Upper lobe of left lung (tissue), 6 donors: ENCODE data around the gene DPH3. TPM values are rescaled to one million over a fixed set of nuclear protein-coding genes. Genes with fewer than 3 reads are reported as not detected.

Experiments used
- ATAC-seq, 2 donors: fragments of 200-7000 bp; cut with Tn5 transposase; one replicate each; pipeline ENCODE4 v1.9.1; 2022; ENCODE audit warnings: mild to moderate bottlenecking in 2 of 2, moderate library complexity in 2 of 2; ENCODE audit not compliant: low FRiP score in 2 of 2
- DNase-seq, 2 donors: peaks; one replicate each; pipeline ENCODE4 v3.0.0-alpha.2; 2019 to 2020
- H3K27ac ChIP-seq, 4 donors: fragments of 200-600 bp; sonication (generic); one replicate each; pipeline ENCODE4 v1.5.1; 2016 to 2019
- H3K27me3 ChIP-seq, 4 donors: fragments of 200-600 bp; sonication (generic); one replicate each; pipeline ENCODE4 v1.5.1; 2017 to 2019
- H3K36me3 ChIP-seq, 4 donors: fragments of 200-600 bp; sonication (generic); one replicate each; pipeline ENCODE4 v1.5.1; 2016 to 2019
- H3K4me1 ChIP-seq, 4 donors: fragments of 200-600 bp; sonication (generic); one replicate each; pipeline ENCODE4 v1.5.1; 2018 to 2019
- H3K4me3 ChIP-seq, 4 donors: fragments of 200-600 bp; sonication (generic); one replicate each; pipeline ENCODE4 v1.5.1; 2017 to 2019; ENCODE audit warnings: mild to moderate bottlenecking in 2 of 4, moderate library complexity in 1 of 4
- H3K9me3 ChIP-seq, 4 donors: fragments of 200-600 bp; sonication (generic); one replicate each; pipeline ENCODE4 v1.5.1; 2018 to 2019
- CTCF ChIP-seq, 6 experiments: fragments of 450-650 bp in 4 of 6; fragments of 200-600 bp in 2 of 6; sonication (generic) in 2 of 6; IDR thresholded peaks; one replicate each; pipeline ENCODE4 v1.5.1; 2016 to 2019; ENCODE audit warnings: antibody characterized with exemption in 6 of 6
- EP300 ChIP-seq, 4 donors: sonication (generic); formaldehyde crosslinking; IDR thresholded peaks; one replicate each; pipeline ENCODE4 v1.5.1; 2017; ENCODE audit warnings: antibody characterized with exemption in 4 of 4, control low read depth in 2 of 4
- POLR2A ChIP-seq, 4 donors: fragments of 450-650 bp; IDR thresholded peaks; one replicate each; pipeline ENCODE4 v1.5.1; 2016 to 2017; ENCODE audit warnings: antibody characterized with exemption in 4 of 4, mild to moderate bottlenecking in 2 of 4
- POLR2AphosphoS5 ChIP-seq, 2 donors: sonication (generic); formaldehyde crosslinking; IDR thresholded peaks; one replicate each; pipeline ENCODE4 v1.5.1; 2017; ENCODE audit warnings: antibody characterized with exemption in 2 of 2
- WGBS, 2 donors: methylation state at CpG; one replicate each; pipeline ENCODE4 v1.1.5; 2017 to 2018; 5-methylcytosine and 5-hydroxymethylcytosine counted together
- total RNA-seq, 6 donors: library from RNA; depleted of rRNA in 4 of 6; stranded (reverse); fragments of >200 nt in 4 of 6; gene quantifications; one replicate each; pipeline versions ENCODE4 v1.1.0 to v1.2.1, GENCODE V29; 2016 to 2021
- donor health status: DM: no; HTN: no; CAD: no; lungs with moderate emphysema.
- donor health status: DM: no; HTN: yes; CAD: no; lungs with severe emphysema.

Gene DPH3
- total RNA-seq, 6 donors from 2014 or later, result 7.3 to 33.1 (median 21.3) TPM

GRCh38 chr3:16294844-16295243, 30.1 kb upstream of the DPH3 start:
- Histone ChIP-seq H3K36me3 (peaks cover 0 to 10% (median 0%) of the 10 kb centered on the region in 4 donors), H3K4me1 (peaks cover 0 to 14% (median 5%) of the 10 kb centered on the region in 4 donors)
- WGBS, 2 donors, result 93 to 94% methylated on average over 5 of the region's 5 CpGs

GRCh38 chr3:16290827-16291196, 26.1 kb upstream of the DPH3 start:
- ATAC-seq, result no peak
- Histone ChIP-seq H3K36me3 (peaks cover 0 to 15% (median 0%) of the 10 kb centered on the region in 4 donors), H3K4me1 (peaks cover 0 to 14% (median 5%) of the 10 kb centered on the region in 4 donors), H3K27me3 (no peaks in the 10 kb centered on the region), H3K4me3 (no peak overlapping the region), H3K9me3 (no peaks in the 10 kb centered on the region), H3K27ac (peak overlapping the region in 1 of 4 donors; percentile 17)
- no peak for DNase-seq
- WGBS, 2 donors, result 16 to 37% methylated on average over 2 of the region's 2 CpGs
- no peak for TF ChIP-seq POLR2A (IDR thresholded peaks at IDR 0.05)
- no peak for TF ChIP-seq CTCF (IDR thresholded peaks at IDR 0.05)
- no peak for TF ChIP-seq EP300 (IDR thresholded peaks at IDR 0.05)
- TF ChIP-seq POLR2AphosphoS5 (IDR thresholded peaks at IDR 0.05), result no peak

More at GRCh38 chr3:16294844-16295243, 30.1 kb upstream of the DPH3 start:
- ATAC-seq, result no peak
- Histone ChIP-seq H3K9me3 (no peaks in the 10 kb centered on the region), H3K4me3 (no peak overlapping the region), H3K27ac (no peak overlapping the region), H3K27me3 (no peaks in the 10 kb centered on the region)
- TF ChIP-seq CTCF (IDR thresholded peaks at IDR 0.05), result no peak
- TF ChIP-seq EP300 (IDR thresholded peaks at IDR 0.05), result no peak
- TF ChIP-seq POLR2AphosphoS5 (IDR thresholded peaks at IDR 0.05), result no peak
- TF ChIP-seq POLR2A (IDR thresholded peaks at IDR 0.05), result no peak
- no peak for DNase-seq

GRCh38 chr3:16290007-16290826, 25.5 kb upstream of the DPH3 start:
- peak overlapping the region in 1 of 4 donors; percentile 17 for H3K27ac ChIP-seq
- peaks cover 0 to 14% (median 5%) of the 10 kb centered on the region in 4 donors for H3K4me1 ChIP-seq
- peaks cover 0 to 12% (median 0%) of the 10 kb centered on the region in 4 donors for H3K36me3 ChIP-seq
- ATAC-seq (peak in 1 of 2 donors; percentile 80), DNase-seq (peak in 1 of 2 donors; percentile 40)
- WGBS, 2 donors, result 58 to 68% methylated on average over 3 of the region's 3 CpGs
- no peaks in the 10 kb centered on the region for H3K27me3 ChIP-seq
- H3K4me3 ChIP-seq, result no peak overlapping the region
- TF ChIP-seq POLR2AphosphoS5 (IDR thresholded peaks at IDR 0.05), result no peak
- TF ChIP-seq EP300 (IDR thresholded peaks at IDR 0.05), result no peak
- TF ChIP-seq POLR2A (IDR thresholded peaks at IDR 0.05), result no peak
- TF ChIP-seq CTCF (IDR thresholded peaks at IDR 0.05), result peak; percentile 42 to 79 (median 76)
- no peaks in the 10 kb centered on the region for H3K9me3 ChIP-seq

GRCh38 chr3:16289144-16289889, 24.6 kb upstream of the DPH3 start:
- Histone ChIP-seq H3K27ac (peak overlapping the region in 1 of 4 donors; percentile 41), H3K27me3 (no peaks in the 10 kb centered on the region), H3K4me3 (no peak overlapping the region), H3K36me3 (peaks cover 0 to 7% (median 0%) of the 10 kb centered on the region in 4 donors), H3K9me3 (no peaks in the 10 kb centered on the region), H3K4me1 (peaks cover 0 to 14% (median 5%) of the 10 kb centered on the region in 4 donors)
- WGBS, 2 donors, result 81 to 85% methylated on average over 2 of the region's 2 CpGs
- ATAC-seq (no peak), DNase-seq (no peak)
- TF ChIP-seq CTCF (IDR thresholded peaks at IDR 0.05) (no peak), EP300 (IDR thresholded peaks at IDR 0.05) (no peak), POLR2A (IDR thresholded peaks at IDR 0.05) (no peak), POLR2AphosphoS5 (IDR thresholded peaks at IDR 0.05) (no peak)
